K562 (cell line): ENCODE data around the gene NCOA3. TPM values are rescaled to one million over a fixed set of nuclear protein-coding genes. Genes with fewer than 3 reads are reported as not detected.

Source experiments
- CCAR2 ChIP-seq: fragments of 200-400 bp; formaldehyde crosslinking; IDR thresholded peaks from 2 replicates; pipeline ENCODE4 v1.6.1; 2017; ENCODE audit warnings: mild to moderate bottlenecking, low read depth, low read length
- CHD4 ChIP-seq: fragments of 200-600 bp; sonication (generic); IDR thresholded peaks from 3 replicates; pipeline ENCODE4 v1.6.1; 2012; ENCODE audit warnings: low read depth, mild to moderate bottlenecking, mixed read lengths, low read length, inconsistent platforms; ENCODE audit not compliant: insufficient read depth, insufficient replicate concordance, poor library complexity, severe bottlenecking
- CREB3 ChIP-seq: fragments of 450-650 bp; conservative IDR thresholded peaks from 2 replicates; pipeline ENCODE4 v1.6.1; 2016; ENCODE audit warnings: missing genetic modification characterization, low read depth, mild to moderate bottlenecking, missing compliant biosample characterization, moderate library complexity
- DDX20 ChIP-seq: fragments of 450-650 bp; IDR thresholded peaks from 2 replicates; pipeline ENCODE4 v1.6.1; 2016; ENCODE audit warnings: missing genetic modification characterization, low read depth, mild to moderate bottlenecking, missing compliant biosample characterization, moderate library complexity
- ETV5 ChIP-seq: sonication (generic); formaldehyde crosslinking; IDR thresholded peaks from 2 replicates; pipeline ENCODE4 v1.4.0; 2020; ENCODE audit warnings: low read depth, mild to moderate bottlenecking, missing genetic modification reagents
- EWSR1 ChIP-seq: fragments of 450-650 bp; IDR thresholded peaks from 2 replicates; pipeline ENCODE4 v1.6.1; 2018; ENCODE audit warnings: borderline replicate concordance, mild to moderate bottlenecking, low read depth, moderate library complexity; ENCODE audit not compliant: partially characterized antibody
- GTF2A2 ChIP-seq: IDR thresholded peaks from 2 replicates; pipeline ENCODE4 v1.6.1; 2016; ENCODE audit warnings: mild to moderate bottlenecking, missing genetic modification characterization, missing compliant biosample characterization
- HIVEP1 ChIP-seq: fragments of 250-450 bp; sonication (Bioruptor Pico); IDR thresholded peaks from 2 replicates; pipeline ENCODE4 v1.4.0; 2020; ENCODE audit warnings: mild to moderate bottlenecking
- ILF3 ChIP-seq: fragments of 450-650 bp; IDR thresholded peaks from 2 replicates; pipeline ENCODE4 v1.6.1; 2018; ENCODE audit warnings: antibody characterized with exemption, mild to moderate bottlenecking, moderate library complexity, borderline replicate concordance
- IRF1 ChIP-seq: sonication (generic); formaldehyde crosslinking; IDR thresholded peaks from 2 replicates; pipeline ENCODE4 v1.8.0; 2022; ENCODE audit warnings: missing genetic modification reagents, mild to moderate bottlenecking, borderline replicate concordance
- LARP7 ChIP-seq: fragments of 450-650 bp; IDR thresholded peaks from 2 replicates; pipeline ENCODE4 v1.6.1; 2016
- MLLT1 ChIP-seq, 2 experiments: fragments of 450-650 bp; IDR thresholded peaks; 2 replicates each; pipeline ENCODE4 v1.6.1; 2016
- NCOA4 ChIP-seq: fragments of 450-650 bp; IDR thresholded peaks from 2 replicates; pipeline ENCODE4 v1.6.1; 2018; ENCODE audit warnings: mild to moderate bottlenecking; ENCODE audit not compliant: partially characterized antibody
- NFIX ChIP-seq: fragments of 250-450 bp; sonication (Bioruptor Pico); IDR thresholded peaks from 2 replicates; pipeline ENCODE4 v1.4.0; 2020; ENCODE audit warnings: low read depth, mild to moderate bottlenecking, moderate library complexity
- RCOR1 ChIP-seq, 2 experiments: IDR thresholded peaks; 2 replicates each; pipeline ENCODE4 v1.6.1; 2012; ENCODE audit warnings: low read depth in 2 of 2, low read length in 2 of 2, borderline replicate concordance in 1 of 2, improper control_type of control experiment in 1 of 2
- SMAD2 ChIP-seq: fragments of 150-350 bp; IDR thresholded peaks from 2 replicates; pipeline ENCODE4 v1.6.1; 2014; ENCODE audit warnings: low read depth, mild to moderate bottlenecking, low read length
- TGIF2 ChIP-seq: sonication (generic); formaldehyde crosslinking; IDR thresholded peaks from 2 replicates; pipeline ENCODE4 v1.8.1; 2022; ENCODE audit warnings: mild to moderate bottlenecking, missing genetic modification reagents, moderate library complexity
- U2AF1 ChIP-seq: fragments of 200-400 bp; formaldehyde crosslinking; optimal IDR thresholded peaks from 2 replicates; pipeline ENCODE3; 2017; ENCODE audit warnings: mild to moderate bottlenecking, low read depth, low read length, moderate library complexity
- UBTF ChIP-seq, 2 experiments: IDR thresholded peaks; 2 replicates each; pipeline ENCODE4 v1.6.1; 2012; ENCODE audit warnings: improper control_type of control experiment in 2 of 2, low read depth in 2 of 2, low read length in 2 of 2, borderline replicate concordance in 1 of 2
- ZNF146 ChIP-seq: IDR thresholded peaks from one replicate; pipeline ENCODE4 v1.6.1; 2018; ENCODE audit warnings: missing compliant biosample characterization; ENCODE audit not compliant: unreplicated experiment
- ZNF589 ChIP-seq: fragments of 200-800 bp; sonication (Bioruptor generic); IDR thresholded peaks from 2 replicates; pipeline ENCODE4 v1.6.1; 2016; ENCODE audit warnings: low read depth, missing genetic modification characterization, missing compliant biosample characterization
- ZNF644 ChIP-seq: fragments of 200-800 bp; sonication (Bioruptor generic); IDR thresholded peaks from 2 replicates; pipeline ENCODE4 v1.6.1; 2016; ENCODE audit warnings: low read depth, missing genetic modification characterization, missing compliant biosample characterization
- polyA plus RNA-seq, 8 experiments: library from polyadenylated mRNA; depleted of rRNA in 4 of 8; stranded (reverse) in 5 of 8; unstranded in 3 of 8; fragments of >200 nt; fragmentation: Nextera tagmentation in 2 of 8; fragmentation: Illumina TruSeq in 1 of 8; extraction: Ambion mirVana in 2 of 8; extraction: Trizol in 1 of 8; gene quantifications; 2 replicates each; pipeline versions ENCODE4 v1.2.1 to v1.2.3, GENCODE V29; 2011 to 2014; ENCODE audit warnings: inconsistent platforms in 1 of 8, missing spikeins in 1 of 8
- total RNA-seq, 7 experiments: library from RNA; depleted of rRNA in 6 of 7; stranded (reverse); fragments of >200 nt in 6 of 7; fragmentation: Illumina TruSeq in 2 of 7; extraction: Trizol in 2 of 7; gene quantifications; 2 replicates each; pipeline versions ENCODE4 v1.2.1 to v1.2.3, GENCODE V29; 2011 to 2021; ENCODE audit warnings: low replicate concordance in 1 of 7

The NCOA3 gene
- total and polyA plus RNA-seq, 9 of the 15 experiments (the other 6 are each of a cell fraction or from before 2014, with no cell fraction given) = 3.2 to 24.3 (median 14.4) TPM

GRCh38 chr20:47663354-47664067, 161.8 kb downstream of the NCOA3 start (continued):
- TF ChIP-seq RCOR1 (IDR thresholded peaks at IDR 0.05; ENCODE audit: borderline replicate concordance in 1 of 2, low read depth in 2 of 2, low read length in 2 of 2) (peak in 1 of 2 experiments; percentile 24; a peak in 1 of 4 replicates), CREB3 (tag) (no peak), EWSR1 (no peak), GTF2A2 (tag) (no peak), SMAD2 (no peak), CHD4 (no peak), NFIX (CRISPR knock-in tag) (no peak), HIVEP1 (CRISPR knock-in tag) (no peak), IRF1 (no peak), CCAR2 (no peak), U2AF1 (no peak), ZNF589 (CRISPR knock-in tag) (no peak), NCOA4 (no peak), TGIF2 (no peak), ZNF146 (CRISPR knock-in tag) (no peak), DDX20 (tag) (no peak), LARP7 (no peak), ZNF644 (tag) (no peak), ETV5 (CRISPR knock-in tag) (0 out of 2 replicates have a peak, but pooled peaks have one; percentile 31), ILF3 (no peak), MLLT1 (IDR thresholded peaks at IDR 0.05) (no peak), UBTF (IDR thresholded peaks at IDR 0.05; ENCODE audit: borderline replicate concordance in 1 of 2, low read depth in 2 of 2, low read length in 2 of 2) (no peak)
